Endothelial cell of umbilical vein (primary cell): ENCODE data around the gene SLC7A10. TPM values are rescaled to one million over a fixed set of nuclear protein-coding genes. Genes with fewer than 3 reads are reported as not detected.

Experiments used
- BruUV-seq: library from RNA; stranded (reverse); fragments of 400-500 nt; replicated peaks from 2 replicates; lab custom pipeline; 2021; lab: Mats Ljungman, UMichigan
- CTCF ChIA-PET: fragments of 300-600, 350-600 bp; sonication (Branson Sonifier 250); formaldehyde crosslinking; loops from one replicate; lab custom pipeline; 2021; ENCODE audit warnings: antibody characterized with exemption, inconsistent platforms; lab: Charles Lee
- POLR2A ChIA-PET: fragments of 300-600, 350-600 bp; sonication (Branson Sonifier 250); formaldehyde crosslinking; loops from one replicate; lab custom pipeline; 2021; ENCODE audit warnings: antibody characterized with exemption, inconsistent platforms; lab: Charles Lee
- DNase-seq: peaks from one replicate; pipeline ENCODE4 v3.0.0-alpha.2; 2011; ENCODE audit warnings: low read depth, low spot score
- FAIRE-seq: peaks from 2 replicates; lab custom pipeline; 2011; peaks lifted over from hg19 to GRCh38; lab: Jason Lieb, UNC
- H2AFZ ChIP-seq: 2 replicates; pipeline ENCODE4 v1.6.0; 2012; ENCODE audit warnings: low read depth, low read length, control low read depth, inconsistent platforms
- H3K27ac ChIP-seq: 2 replicates; pipeline ENCODE4 v1.5.1; 2011; ENCODE audit warnings: low read depth, mild to moderate bottlenecking, control low read depth, low read length, moderate library complexity; ENCODE audit not compliant: insufficient read depth
- H3K27me3 ChIP-seq, 2 experiments: 2 replicates each; pipeline versions ENCODE4 v1.6.0 to v1.6.1; 2011; ENCODE audit warnings: low read length in 2 of 2, mixed read lengths in 1 of 2; ENCODE audit not compliant: control insufficient read depth in 2 of 2, insufficient read depth in 2 of 2
- H3K36me3 ChIP-seq, 2 experiments: 2 replicates in 1 of 2; 3 replicates in 1 of 2; pipeline ENCODE4 v1.5.1; 2011; ENCODE audit warnings: low read length in 2 of 2, mild to moderate bottlenecking in 1 of 2, moderate library complexity in 1 of 2; ENCODE audit not compliant: control insufficient read depth in 2 of 2, insufficient read depth in 2 of 2; ENCODE audit errors: extremely low read depth in 1 of 2
- H3K4me1 ChIP-seq: 3 replicates; pipeline ENCODE4 v1.5.1; 2011; ENCODE audit warnings: mild to moderate bottlenecking, low read length; ENCODE audit not compliant: control insufficient read depth, insufficient read depth; ENCODE audit errors: extremely low read depth
- H3K4me2 ChIP-seq: 2 replicates; pipeline ENCODE4 v1.6.1; 2011; ENCODE audit warnings: low read length, control low read depth, mixed read lengths; ENCODE audit not compliant: insufficient read depth
- H3K4me3 ChIP-seq, 3 experiments: fragments of 200-600 bp in 1 of 3; sonication (generic), shearing (Covaris generic) in 1 of 3; replicated peaks in 1 of 3; 2 replicates each; pipeline ENCODE4 v1.5.1; 2011 to 2016; ENCODE audit warnings: control low read depth in 3 of 3, low read length in 3 of 3, mild to moderate bottlenecking in 2 of 3, inconsistent platforms in 1 of 3, low read depth in 1 of 3, moderate library complexity in 1 of 3; ENCODE audit not compliant: insufficient read depth in 1 of 3
- H3K79me2 ChIP-seq: 2 replicates; pipeline ENCODE4 v1.6.0; 2012; ENCODE audit warnings: low read length, inconsistent platforms; ENCODE audit not compliant: control insufficient read depth, insufficient read depth
- H3K9ac ChIP-seq: replicated peaks from 2 replicates; pipeline ENCODE3; 2011; ENCODE audit warnings: low read length, control low read depth; ENCODE audit not compliant: insufficient read depth; ENCODE audit errors: extremely low read depth
- H3K9me1 ChIP-seq: replicated peaks from 3 replicates; pipeline ENCODE4 v1.6.0; 2011; ENCODE audit warnings: mild to moderate bottlenecking, low read length; ENCODE audit not compliant: control insufficient read depth, insufficient read depth; ENCODE audit errors: extremely low read depth
- H3K9me3 ChIP-seq: replicated peaks from 2 replicates; pipeline ENCODE4 v1.5.1; 2012; ENCODE audit warnings: low read length, inconsistent platforms; ENCODE audit not compliant: control insufficient read depth, insufficient read depth
- H4K20me1 ChIP-seq: replicated peaks from 2 replicates; pipeline ENCODE3; 2011; ENCODE audit warnings: mild to moderate bottlenecking, low read length; ENCODE audit not compliant: control insufficient read depth, insufficient read depth; ENCODE audit errors: extremely low read depth
- CTCF ChIP-seq, 2 donors: IDR thresholded peaks; 1 replicate in 1 of 2; 2 replicates in 1 of 2; pipeline ENCODE4 v1.5.1; 2011; ENCODE audit warnings: low read length in 2 of 2, mild to moderate bottlenecking in 2 of 2, moderate library complexity in 2 of 2, control low read depth in 1 of 2, inconsistent platforms in 1 of 2, low read depth in 1 of 2; ENCODE audit not compliant: insufficient read depth in 1 of 2; ENCODE audit errors: extremely low read depth in 1 of 2
- EZH2 ChIP-seq: IDR thresholded peaks from 2 replicates; pipeline ENCODE4 v1.6.1; 2012; ENCODE audit warnings: borderline replicate concordance, low read depth, mild to moderate bottlenecking, moderate library complexity, low read length, inconsistent platforms; ENCODE audit not compliant: severe bottlenecking
- FOS ChIP-seq: IDR thresholded peaks from 2 replicates; pipeline ENCODE4 v1.6.1; 2011; ENCODE audit warnings: mild to moderate bottlenecking, low read length, moderate library complexity, borderline replicate concordance; ENCODE audit not compliant: insufficient read depth
- GATA2 ChIP-seq: IDR thresholded peaks from 2 replicates; pipeline ENCODE4 v1.7.0; 2011; ENCODE audit warnings: low read depth, mild to moderate bottlenecking, moderate library complexity, mixed read lengths, low read length; ENCODE audit not compliant: insufficient read length, insufficient read depth
- JUN ChIP-seq: IDR thresholded peaks from 2 replicates; pipeline ENCODE4 v1.6.1; 2011; ENCODE audit warnings: borderline replicate concordance, low read depth; ENCODE audit not compliant: insufficient read length, insufficient read depth
- MAX ChIP-seq: IDR thresholded peaks from 2 replicates; pipeline ENCODE4 v1.6.1; 2011; ENCODE audit not compliant: insufficient read depth, insufficient read length
- MYC ChIP-seq: IDR thresholded peaks from one replicate; pipeline ENCODE4 v1.6.1; 2011; ENCODE audit warnings: mild to moderate bottlenecking, low read depth, low read length
- POLR2A ChIP-seq: IDR thresholded peaks from 2 replicates; pipeline ENCODE4 v1.6.1; 2012; ENCODE audit warnings: low read depth, mild to moderate bottlenecking, control low read depth, low read length
- POLR2AphosphoS5 ChIP-seq: IDR thresholded peaks from 2 replicates; pipeline ENCODE4 v1.6.1; 2012; ENCODE audit warnings: low read depth, mild to moderate bottlenecking, control low read depth, low read length, moderate library complexity; ENCODE audit not compliant: insufficient read depth
- dilution Hi-C: fragments of 300-500 bp; cut with MboI; formaldehyde crosslinking; loops from one replicate; pipeline ENCODE4 v1.15.0; 2019; ENCODE audit warnings: low sequenced_read_pairs; ENCODE audit not compliant: extremely low pct_ligation_motif_present
- intact Hi-C: fragments of 100-400 bp; cut with micrococcal nuclease; formaldehyde crosslinking; loops from one replicate; pipeline ENCODE4 v1.10.0; 2022
- polyA plus RNA-seq, 4 experiments: library from polyadenylated mRNA; depleted of rRNA in 3 of 4; stranded (reverse) in 3 of 4; unstranded in 1 of 4; fragments of >200 nt; gene quantifications; 2 replicates each; pipeline versions ENCODE4 v1.2.1 to v1.2.3, GENCODE V29; 2011 to 2012; ENCODE audit warnings: missing spikeins in 1 of 4
- total RNA-seq: library from RNA; stranded (reverse); gene quantifications from 2 replicates; pipeline ENCODE4 v1.2.3, GENCODE V29; 2021

SLC7A10 gene
- total and polyA plus RNA-seq, 2 donors (not counting 3 experiments of a cell fraction or from before 2014, with no cell fraction given) = not detected

GRCh38 chr19:33247441-33247819, 21.8 kb upstream of the SLC7A10 start:
- H3K36me3 ChIP-seq = no peaks in the 10 kb centered on the region
- H3K4me1 ChIP-seq = no peaks in the 10 kb centered on the region
- no peaks in the 10 kb centered on the region for H3K9me1 ChIP-seq
- no peaks in the 10 kb centered on the region for H3K9me3 ChIP-seq
- no peak for TF ChIP-seq POLR2AphosphoS5
- no peak for TF ChIP-seq JUN
- no peak for TF ChIP-seq MYC
- H3K4me3 ChIP-seq = no peak overlapping the region
- DNase-seq = no peak
- intact Hi-C loops (no loop called here), dilution Hi-C loops (no loop called here)
- no peak overlapping the region for H2AFZ ChIP-seq
- H3K9ac ChIP-seq = no peak overlapping the region
- no peak for FAIRE-seq
- H3K27ac ChIP-seq = no peak overlapping the region
- H3K79me2 ChIP-seq = no peaks in the 10 kb centered on the region
- H4K20me1 ChIP-seq = no peaks in the 10 kb centered on the region
- BruUV-seq = no TSS peak
- H3K4me2 ChIP-seq = no peak overlapping the region
- CTCF ChIA-PET = interaction anchor here (1.2 to 1.5 kb wide), 3 partner anchors 12 to 183 kb away, joined by 3 to 6 read pairs (median 5); no protein-coding TSS in a partner anchor
- POLR2A ChIA-PET = no interaction called here
- H3K27me3 ChIP-seq = no peaks in the 10 kb centered on the region

GRCh38 chr19:33246709-33247440, 21.2 kb upstream of the SLC7A10 start:
- no peaks in the 10 kb centered on the region for H3K79me2 ChIP-seq
- no peaks in the 10 kb centered on the region for H3K9me1 ChIP-seq
- H3K27me3 ChIP-seq = no peaks in the 10 kb centered on the region
- dilution Hi-C loops = no loop called here
- no peak overlapping the region for H3K4me2 ChIP-seq
- intact Hi-C loops = no loop called here
- H3K27ac ChIP-seq = no peak overlapping the region
- no peak overlapping the region for H3K4me3 ChIP-seq
- H4K20me1 ChIP-seq = no peaks in the 10 kb centered on the region
- no peak overlapping the region for H3K9ac ChIP-seq
- DNase-seq = no peak
- no peaks in the 10 kb centered on the region for H3K36me3 ChIP-seq
- TF ChIP-seq JUN (no peak), MYC (no peak), POLR2A (no peak), FOS (no peak), MAX (no peak), EZH2 (no peak), CTCF (IDR thresholded peaks at IDR 0.05; ENCODE audit: extremely low read depth in 1 of 2, insufficient read depth in 1 of 2, low read depth in 1 of 2, low read length in 2 of 2) (no peak), POLR2AphosphoS5 (no peak), GATA2 (no peak)
- CTCF ChIA-PET = interaction anchor here (0.6 to 1.5 kb wide), 4 partner anchors 9 to 184 kb away, joined by 3 to 6 read pairs (median 4); no protein-coding TSS in a partner anchor
- H2AFZ ChIP-seq = no peak overlapping the region
- FAIRE-seq = no peak
- POLR2A ChIA-PET = no interaction called here
- no TSS peak for BruUV-seq
- H3K9me3 ChIP-seq = no peaks in the 10 kb centered on the region
- no peaks in the 10 kb centered on the region for H3K4me1 ChIP-seq
